ENCODE data around the gene YDJC. TPM values are rescaled to one million over a fixed set of nuclear protein-coding genes. Genes with fewer than 3 reads are reported as not detected.
A peak's percentile ranks its signal among the peaks of the same experiment; 100 is the strongest.
"Not testable (repeated sequence)": the region's sequence is repeated elsewhere in the genome, so short reads cannot be mapped to it uniquely, and the experiment has no call there.

The YDJC gene
- total RNA-seq, 1 experiment from 2014 or later, result 57.9 TPM

DNA sequence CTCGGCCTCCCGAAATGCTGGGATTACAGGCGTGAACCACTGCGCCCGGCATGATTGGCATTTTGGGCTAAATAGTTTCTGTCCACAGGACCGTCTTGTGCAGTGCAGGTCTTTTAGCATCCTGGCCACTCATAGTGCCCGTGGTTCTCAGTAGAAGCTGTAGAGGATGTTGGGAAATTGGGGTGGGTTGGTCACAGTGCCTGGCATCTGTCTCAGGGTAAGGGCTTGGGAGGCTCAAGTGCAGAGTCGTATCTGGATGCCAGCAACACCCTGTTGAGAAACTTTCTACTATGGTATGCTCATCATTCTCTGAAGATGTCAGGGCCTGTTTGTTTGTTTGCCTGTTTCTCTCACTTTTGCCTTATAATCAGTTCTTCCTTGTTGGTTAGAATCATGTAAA, 40.4 kb downstream of the YDJC start:
- Mint-ChIP-seq H3K27me3 (ENCODE audit: unreplicated experiment) (no peaks in the 10 kb centered on the region), H3K36me3 (ENCODE audit: insufficient read depth, unreplicated experiment) (peaks cover 48% of the 10 kb centered on the region), H3K4me1 (ENCODE audit: low read depth, unreplicated experiment) (peaks cover 39% of the 10 kb centered on the region), H3K9me3 (ENCODE audit: low read depth, unreplicated experiment) (no peaks in the 10 kb centered on the region), H3K4me3 (ENCODE audit: low read depth, unreplicated experiment) (no peak overlapping the region), H3K27ac (ENCODE audit: unreplicated experiment) (no peak overlapping the region)
- CTCF ChIA-PET, result no interaction called here
- BruUV-seq (replicated peaks), result no TSS peak
- intact Hi-C loops (cut with micrococcal nuclease; ENCODE audit: unreplicated experiment), result no loop called here
- TF ChIP-seq, protein P1, sequence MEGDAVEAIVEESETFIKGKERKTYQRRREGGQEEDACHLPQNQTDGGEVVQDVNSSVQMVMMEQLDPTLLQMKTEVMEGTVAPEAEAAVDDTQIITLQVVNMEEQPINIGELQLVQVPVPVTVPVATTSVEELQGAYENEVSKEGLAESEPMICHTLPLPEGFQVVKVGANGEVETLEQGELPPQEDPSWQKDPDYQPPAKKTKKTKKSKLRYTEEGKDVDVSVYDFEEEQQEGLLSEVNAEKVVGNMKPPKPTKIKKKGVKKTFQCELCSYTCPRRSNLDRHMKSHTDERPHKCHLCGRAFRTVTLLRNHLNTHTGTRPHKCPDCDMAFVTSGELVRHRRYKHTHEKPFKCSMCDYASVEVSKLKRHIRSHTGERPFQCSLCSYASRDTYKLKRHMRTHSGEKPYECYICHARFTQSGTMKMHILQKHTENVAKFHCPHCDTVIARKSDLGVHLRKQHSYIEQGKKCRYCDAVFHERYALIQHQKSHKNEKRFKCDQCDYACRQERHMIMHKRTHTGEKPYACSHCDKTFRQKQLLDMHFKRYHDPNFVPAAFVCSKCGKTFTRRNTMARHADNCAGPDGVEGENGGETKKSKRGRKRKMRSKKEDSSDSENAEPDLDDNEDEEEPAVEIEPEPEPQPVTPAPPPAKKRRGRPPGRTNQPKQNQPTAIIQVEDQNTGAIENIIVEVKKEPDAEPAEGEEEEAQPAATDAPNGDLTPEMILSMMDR (IDR thresholded peaks at IDR 0.05; ENCODE audit: unreplicated experiment), result no peak
- DNase-seq, result no peak

DNA sequence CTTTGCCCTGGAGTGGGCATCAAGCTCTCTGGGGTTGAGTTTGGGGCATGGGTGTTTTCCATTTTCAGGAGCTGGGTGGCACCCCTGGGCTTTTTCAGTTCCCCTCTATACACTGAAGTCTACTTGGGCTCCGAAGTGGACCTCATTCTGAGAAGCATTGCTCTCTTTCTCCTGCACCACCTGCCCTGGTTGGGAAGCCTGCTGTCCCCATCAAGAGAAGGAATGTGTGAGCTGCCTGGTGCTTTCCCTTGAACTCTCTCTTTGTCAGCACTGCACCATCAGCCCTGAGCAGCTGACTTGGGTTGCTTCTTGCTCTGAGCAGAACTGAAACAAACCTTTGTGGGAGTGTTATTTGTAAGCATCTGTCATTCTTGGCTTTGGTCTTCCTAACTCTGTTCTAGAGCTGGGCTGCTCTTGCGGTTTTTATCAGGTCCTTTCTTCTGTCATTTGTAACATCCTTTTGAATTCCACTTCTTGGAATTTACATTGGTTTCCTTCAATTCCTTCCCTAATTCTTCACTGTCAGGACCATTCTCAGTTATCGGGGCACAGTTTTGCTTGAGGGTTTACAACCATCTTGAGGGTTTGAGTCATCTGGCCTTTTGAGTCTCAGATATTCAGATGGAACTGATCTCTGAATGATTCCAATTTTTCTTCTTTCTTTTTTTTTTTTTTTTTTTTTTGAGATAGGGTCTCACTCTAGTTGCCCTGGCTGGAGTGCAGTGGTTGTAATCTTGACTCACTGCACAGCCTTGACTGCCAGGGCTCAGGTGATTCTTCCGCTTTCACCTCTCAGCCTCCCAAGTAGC, 41.8 kb downstream of the YDJC start:
- intact Hi-C loops (cut with micrococcal nuclease; ENCODE audit: unreplicated experiment), result no loop called here
- Mint-ChIP-seq H3K27ac (ENCODE audit: unreplicated experiment) (no peak overlapping the region), H3K4me1 (ENCODE audit: low read depth, unreplicated experiment) (peaks cover 30% of the 10 kb centered on the region), H3K4me3 (ENCODE audit: low read depth, unreplicated experiment) (no peak overlapping the region), H3K27me3 (ENCODE audit: unreplicated experiment) (no peaks in the 10 kb centered on the region), H3K9me3 (ENCODE audit: low read depth, unreplicated experiment) (no peaks in the 10 kb centered on the region), H3K36me3 (ENCODE audit: insufficient read depth, unreplicated experiment) (peaks cover 41% of the 10 kb centered on the region)
- CTCF ChIA-PET, result no interaction called here
- TF ChIP-seq, protein P1 (IDR thresholded peaks at IDR 0.05; ENCODE audit: unreplicated experiment), result no peak
- BruUV-seq (replicated peaks), result no TSS peak
- DNase-seq, result no peak

DNA sequence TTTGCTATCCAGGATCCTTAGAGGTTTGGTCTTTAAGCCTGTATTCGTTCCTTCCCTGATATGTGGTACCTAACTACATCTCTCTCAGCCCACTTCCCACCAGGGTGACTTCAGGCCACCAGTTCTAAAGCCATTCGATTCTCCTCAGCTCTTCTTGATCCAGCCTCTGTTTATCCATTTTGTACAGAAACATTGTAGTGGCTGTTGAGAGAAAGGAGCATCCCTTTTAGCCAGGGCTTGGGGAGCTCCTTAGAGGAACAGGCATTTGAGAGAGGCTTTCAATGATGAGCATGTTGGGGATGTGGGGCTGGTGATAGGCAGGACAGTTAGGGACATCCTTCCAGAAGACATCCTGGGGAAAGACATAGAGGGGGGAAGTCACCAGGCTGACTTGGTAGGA, 44.4 kb downstream of the YDJC start:
- Mint-ChIP-seq H3K9me3 (ENCODE audit: low read depth, unreplicated experiment) (no peaks in the 10 kb centered on the region), H3K27ac (ENCODE audit: unreplicated experiment) (no peak overlapping the region), H3K27me3 (ENCODE audit: unreplicated experiment) (no peaks in the 10 kb centered on the region), H3K36me3 (ENCODE audit: insufficient read depth, unreplicated experiment) (peaks cover 31% of the 10 kb centered on the region), H3K4me3 (ENCODE audit: low read depth, unreplicated experiment) (no peak overlapping the region), H3K4me1 (ENCODE audit: low read depth, unreplicated experiment) (peaks cover 20% of the 10 kb centered on the region)
- intact Hi-C loops (cut with micrococcal nuclease; ENCODE audit: unreplicated experiment), result no loop called here
- no peak for DNase-seq
- no TSS peak for BruUV-seq (replicated peaks)
- CTCF ChIA-PET, result interaction anchor here (1.4 kb wide), 1 partner anchor 12 kb away, joined by 7 read pairs; no protein-coding TSS in a partner anchor
- TF ChIP-seq, protein P1 (IDR thresholded peaks at IDR 0.05; ENCODE audit: unreplicated experiment), result no peak

DNA sequence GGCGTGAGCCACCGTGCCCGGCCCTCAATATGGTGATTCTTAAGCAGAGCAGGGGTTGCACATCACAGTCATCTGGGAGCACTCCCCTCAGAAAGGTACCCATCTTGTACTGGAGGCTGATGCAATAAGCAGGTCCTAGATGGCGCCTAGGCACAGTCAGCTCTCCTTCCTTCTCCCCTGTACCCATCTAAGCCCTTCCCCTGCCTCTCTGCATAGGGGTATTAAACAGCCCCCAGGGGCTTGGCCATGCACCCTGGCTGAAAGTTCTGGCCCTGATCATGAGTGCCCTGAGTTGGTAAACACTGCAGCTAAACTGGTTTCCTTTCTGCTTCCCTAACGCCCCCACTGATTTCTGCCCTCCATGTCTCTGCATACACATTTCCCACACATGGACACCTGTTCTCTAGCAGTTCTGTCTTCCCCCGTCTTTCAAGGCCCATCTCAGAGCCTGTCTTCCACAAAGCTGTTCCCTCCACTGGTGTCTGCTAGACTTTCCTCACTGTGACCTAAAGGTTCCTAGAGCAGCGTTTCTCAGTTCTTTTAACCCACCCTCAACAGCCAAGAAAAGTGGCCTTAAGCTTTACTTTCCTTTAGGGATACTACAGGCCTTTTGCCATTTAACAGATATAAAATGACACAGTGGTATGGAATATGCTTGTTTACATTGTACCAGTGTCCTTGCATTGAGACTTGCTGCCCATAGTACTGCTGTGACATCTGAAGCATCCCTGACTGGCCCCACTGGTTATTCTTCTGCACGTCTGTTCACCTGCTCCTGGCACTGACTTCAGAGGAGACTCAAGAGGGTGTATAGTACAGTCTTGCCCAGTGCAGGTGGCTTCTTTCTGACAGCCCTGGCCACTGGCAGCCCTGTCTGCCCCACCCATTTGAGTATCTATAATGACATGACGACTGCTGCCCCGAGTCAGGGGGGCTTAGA, 46.8 kb downstream of the YDJC start:
- Mint-ChIP-seq H3K27ac (ENCODE audit: unreplicated experiment) (peak overlapping the region; percentile 1), H3K4me3 (ENCODE audit: low read depth, unreplicated experiment) (no peak overlapping the region), H3K27me3 (ENCODE audit: unreplicated experiment) (no peaks in the 10 kb centered on the region), H3K4me1 (ENCODE audit: low read depth, unreplicated experiment) (peaks cover 28% of the 10 kb centered on the region), H3K9me3 (ENCODE audit: low read depth, unreplicated experiment) (no peaks in the 10 kb centered on the region), H3K36me3 (ENCODE audit: insufficient read depth, unreplicated experiment) (peaks cover 30% of the 10 kb centered on the region)
- no TSS peak for BruUV-seq (replicated peaks)
- DNase-seq, result no peak
- CTCF ChIA-PET, result no interaction called here
- intact Hi-C loops (cut with micrococcal nuclease; ENCODE audit: unreplicated experiment), result no loop called here
- TF ChIP-seq, protein P1 (IDR thresholded peaks at IDR 0.05; ENCODE audit: unreplicated experiment), result no peak

DNA sequence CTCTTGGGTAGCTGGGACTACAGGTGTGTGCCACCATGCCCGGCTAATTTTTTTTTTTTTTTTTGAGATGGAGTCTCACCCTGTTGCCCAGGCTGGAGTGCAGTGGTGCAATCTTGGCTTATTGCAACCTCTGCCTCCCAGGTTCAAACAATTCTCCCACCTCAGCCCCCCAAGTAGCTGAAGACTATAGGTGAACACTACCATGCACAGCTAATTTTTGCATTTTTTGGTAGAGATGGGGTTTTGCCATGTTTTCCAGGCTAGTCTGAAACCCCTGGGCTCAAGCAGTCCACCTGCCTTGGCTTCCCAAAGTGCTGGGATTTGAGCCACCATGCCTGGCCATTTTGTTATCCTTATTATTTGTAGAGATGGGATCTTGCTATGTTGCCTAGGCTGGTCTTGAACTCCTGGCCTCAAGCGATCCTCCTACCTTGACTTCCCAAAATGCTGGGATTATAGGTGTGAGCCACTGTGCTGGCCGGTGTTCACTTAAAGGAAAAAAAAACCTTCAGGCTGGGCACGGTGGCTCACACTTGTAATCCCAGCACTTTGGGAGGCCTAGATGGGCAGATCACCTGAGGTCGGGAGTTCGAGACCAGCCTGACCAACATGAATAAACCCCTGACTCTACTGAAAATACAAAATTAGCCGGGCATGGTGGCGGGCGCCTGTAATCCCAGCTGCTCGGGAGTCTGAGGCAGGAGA, 48.7 kb downstream of the YDJC start:
- not testable (repeated sequence) for H3K27me3 Mint-ChIP-seq (ENCODE audit: unreplicated experiment)

DNA sequence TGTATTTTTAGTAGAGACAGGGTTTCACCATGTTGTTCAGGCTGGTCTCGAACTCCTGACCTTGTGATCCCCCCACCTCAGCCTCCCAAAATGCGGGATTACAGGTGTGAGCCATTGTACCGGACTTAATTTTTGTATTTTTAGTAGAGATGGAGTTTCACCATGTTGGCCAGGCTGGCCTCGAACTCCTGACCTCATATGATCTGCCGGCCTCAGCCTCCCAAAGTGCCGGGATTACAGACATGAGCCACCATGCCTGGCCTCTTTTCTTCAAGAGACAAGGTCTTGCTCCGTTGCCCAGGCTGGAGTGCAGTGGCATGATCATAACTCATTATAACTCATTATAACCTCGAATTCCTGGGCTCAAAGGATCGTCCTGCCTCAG, 49.2 kb downstream of the YDJC start:
- BruUV-seq (replicated peaks); H3K27ac Mint-ChIP-seq (ENCODE audit: unreplicated experiment); CTCF ChIA-PET; H3K27me3 Mint-ChIP-seq (ENCODE audit: unreplicated experiment); DNase-seq; H3K4me3 Mint-ChIP-seq (ENCODE audit: low read depth, unreplicated experiment); intact Hi-C loops (cut with micrococcal nuclease; ENCODE audit: unreplicated experiment); H3K9me3 Mint-ChIP-seq (ENCODE audit: low read depth, unreplicated experiment): not testable (repeated sequence)
- Mint-ChIP-seq H3K4me1 (ENCODE audit: low read depth, unreplicated experiment) (peaks cover 38% of the 10 kb centered on the region), H3K36me3 (ENCODE audit: insufficient read depth, unreplicated experiment) (peaks cover 36% of the 10 kb centered on the region)

More for the DNA sequence above, 48.7 kb downstream of the YDJC start:
- DNase-seq; H3K9me3 Mint-ChIP-seq (ENCODE audit: low read depth, unreplicated experiment); H3K27ac Mint-ChIP-seq (ENCODE audit: unreplicated experiment); intact Hi-C loops (cut with micrococcal nuclease; ENCODE audit: unreplicated experiment); BruUV-seq (replicated peaks); H3K4me3 Mint-ChIP-seq (ENCODE audit: low read depth, unreplicated experiment); CTCF ChIA-PET: not testable (repeated sequence)
- peaks cover 32% of the 10 kb centered on the region for H3K36me3 Mint-ChIP-seq (ENCODE audit: insufficient read depth, unreplicated experiment)
- peaks cover 38% of the 10 kb centered on the region for H3K4me1 Mint-ChIP-seq (ENCODE audit: low read depth, unreplicated experiment)

All from Calu3 (cell line).